AML-193 (cell line): ENCODE data around the gene ALMS1.
"Not testable (repeated sequence)": the region's sequence is repeated elsewhere in the genome, so short reads cannot be mapped to it uniquely, and the experiment has no call there.

Experiments used
- DNase-seq, 2 experiments: peaks; one replicate each; lab custom pipeline; 2025; lab: John Stamatoyannopoulos, UW

Gene ALMS1

GRCh38 chr2:73385504-73386341 is at the start of gene ALMS1:
Gene ALMS1 (plus strand): TSS chr2:73385836. CDS start chr2:73385869, 33 bp downstream.
- peak; percentile 86 to 92 for DNase-seq

GRCh38 chr2:73337828-73338227 is 47.8 kb upstream of the ALMS1 start:
- DNase-seq = no peak

GRCh38 chr2:73339201-73339600 is 46.4 kb upstream of the ALMS1 start:
- no peak for DNase-seq

- DNase-seq = no peak
Observed at GRCh38 chr2:73341039-73341438, 44.6 kb upstream of the ALMS1 start.

GRCh38 chr2:73343992-73344391 is 41.6 kb upstream of the ALMS1 start:
- DNase-seq = no peak

GRCh38 chr2:73344747-73345146 is 40.9 kb upstream of the ALMS1 start:
- DNase-seq = not testable (repeated sequence)

- no peak for DNase-seq
Observed at GRCh38 chr2:73350035-73350691, 35.5 kb upstream of the ALMS1 start.

GRCh38 chr2:73356097-73356496 is 29.5 kb upstream of the ALMS1 start:
- DNase-seq = no peak

GRCh38 chr2:73359915-73360697 is 25.5 kb upstream of the ALMS1 start:
- no peak for DNase-seq

GRCh38 chr2:73366060-73366459 is 19.6 kb upstream of the ALMS1 start:
- DNase-seq = no peak

GRCh38 chr2:73368781-73369180 is 16.9 kb upstream of the ALMS1 start:
- DNase-seq = no peak

GRCh38 chr2:73370348-73370747 is 15.3 kb upstream of the ALMS1 start:
- no peak for DNase-seq

GRCh38 chr2:73373344-73373743 is 12.3 kb upstream of the ALMS1 start:
- no peak for DNase-seq

- peak; percentile 21 to 35 for DNase-seq
Observed at GRCh38 chr2:73374269-73374668, 11.4 kb upstream of the ALMS1 start.

- DNase-seq = no peak
Observed at GRCh38 chr2:73376681-73377080, 9.0 kb upstream of the ALMS1 start.

GRCh38 chr2:73383036-73383435 is 2.6 kb upstream of the ALMS1 start:
- no peak for DNase-seq

- DNase-seq = no peak
Observed at GRCh38 chr2:73385123-73385503, 523 bp upstream of the ALMS1 start.

GRCh38 chr2:73386342-73386868 is 769 bp downstream of the ALMS1 start:
- DNase-seq = no peak

- peak in 1 of 2 experiments; percentile 12 for DNase-seq
Observed at GRCh38 chr2:73386894-73387636, 1.4 kb downstream of the ALMS1 start.

GRCh38 chr2:73402386-73403103 is 16.9 kb downstream of the ALMS1 start:
- DNase-seq = no peak

- no peak for DNase-seq
Observed at GRCh38 chr2:73403237-73403636, 17.6 kb downstream of the ALMS1 start.
